Thyroid gland (tissue), 4 donors: ENCODE results near the gene RIN1.

Experiments
- POLR2A ChIP-seq, 2 donors: fragments of 450-650 bp; IDR thresholded peaks; one replicate each; pipeline ENCODE4 v1.6.1; 2017; ENCODE audit warnings: antibody characterized with exemption in 2 of 2, mild to moderate bottlenecking in 2 of 2, moderate library complexity in 1 of 2
- TF ChIP-seq, protein P1 (sequence below), 6 experiments: fragments of 200-600 bp in 3 of 6; fragments of 450-650 bp in 3 of 6; sonication (generic) in 3 of 6; IDR thresholded peaks; one replicate each; pipeline ENCODE4 v1.5.1; 2016 to 2019; ENCODE audit warnings: antibody characterized with exemption in 6 of 6, mild to moderate bottlenecking in 2 of 6, inconsistent platforms in 1 of 6, moderate library complexity in 1 of 6

DNA sequence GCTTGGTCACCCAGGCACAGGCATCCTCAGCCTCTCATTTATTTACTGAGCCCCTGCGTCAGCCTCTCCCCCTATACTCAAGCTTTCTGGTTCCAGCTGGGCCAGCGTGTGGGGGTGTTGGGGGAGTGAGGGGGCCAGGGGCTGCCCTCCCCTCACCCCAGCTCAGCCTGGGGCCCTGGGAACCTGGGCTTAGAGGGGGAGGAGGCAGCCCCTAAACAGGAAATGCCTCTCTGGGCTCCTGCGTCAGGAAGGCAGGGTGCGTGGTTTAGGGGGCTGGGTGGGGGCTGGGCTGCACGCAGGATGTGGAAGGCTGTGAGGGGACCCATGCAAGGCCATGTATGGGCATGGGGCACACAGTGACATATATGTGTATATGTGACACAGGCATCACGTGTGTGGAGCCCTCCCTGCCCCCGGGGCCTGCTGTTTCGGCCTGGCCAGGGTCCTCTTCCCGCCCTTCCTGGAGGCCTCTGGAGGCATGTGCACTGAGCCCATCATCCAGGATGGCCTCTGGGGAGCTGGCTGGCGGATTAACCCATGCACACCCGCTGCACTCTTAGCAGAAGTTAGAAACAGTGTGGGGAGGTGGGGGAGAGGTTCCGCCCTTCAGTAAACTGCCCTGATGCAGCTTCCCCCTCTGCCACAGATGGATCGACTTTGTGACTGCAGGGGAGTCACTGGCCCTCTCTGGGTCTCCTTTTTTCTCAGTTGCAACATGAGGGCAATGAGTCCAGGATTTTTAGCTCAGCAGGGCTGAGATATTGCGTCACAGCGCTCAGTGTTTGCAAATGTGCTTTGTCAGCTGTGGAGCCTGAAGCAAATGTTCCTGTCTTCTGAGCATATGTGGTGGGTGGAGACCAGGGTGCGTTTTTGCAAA is 18.3 kb downstream of the RIN1 start:
- TF ChIP-seq, protein P1, sequence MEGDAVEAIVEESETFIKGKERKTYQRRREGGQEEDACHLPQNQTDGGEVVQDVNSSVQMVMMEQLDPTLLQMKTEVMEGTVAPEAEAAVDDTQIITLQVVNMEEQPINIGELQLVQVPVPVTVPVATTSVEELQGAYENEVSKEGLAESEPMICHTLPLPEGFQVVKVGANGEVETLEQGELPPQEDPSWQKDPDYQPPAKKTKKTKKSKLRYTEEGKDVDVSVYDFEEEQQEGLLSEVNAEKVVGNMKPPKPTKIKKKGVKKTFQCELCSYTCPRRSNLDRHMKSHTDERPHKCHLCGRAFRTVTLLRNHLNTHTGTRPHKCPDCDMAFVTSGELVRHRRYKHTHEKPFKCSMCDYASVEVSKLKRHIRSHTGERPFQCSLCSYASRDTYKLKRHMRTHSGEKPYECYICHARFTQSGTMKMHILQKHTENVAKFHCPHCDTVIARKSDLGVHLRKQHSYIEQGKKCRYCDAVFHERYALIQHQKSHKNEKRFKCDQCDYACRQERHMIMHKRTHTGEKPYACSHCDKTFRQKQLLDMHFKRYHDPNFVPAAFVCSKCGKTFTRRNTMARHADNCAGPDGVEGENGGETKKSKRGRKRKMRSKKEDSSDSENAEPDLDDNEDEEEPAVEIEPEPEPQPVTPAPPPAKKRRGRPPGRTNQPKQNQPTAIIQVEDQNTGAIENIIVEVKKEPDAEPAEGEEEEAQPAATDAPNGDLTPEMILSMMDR (IDR thresholded peaks at IDR 0.05), result no peak
- TF ChIP-seq POLR2A (IDR thresholded peaks at IDR 0.05), result no peak
